Uterus (tissue), 2 donors: Measurements from ENCODE around the gene KIAA1755.

Source experiments
- POLR2A ChIP-seq, 2 donors: fragments of 450-650 bp; IDR thresholded peaks; one replicate each; pipeline ENCODE4 v1.6.1; 2016; ENCODE audit warnings: antibody characterized with exemption in 2 of 2, mild to moderate bottlenecking in 1 of 2, moderate library complexity in 1 of 2
- TF ChIP-seq, protein P1 (sequence below), 4 experiments: fragments of 200-600 bp in 2 of 4; fragments of 450-650 bp in 2 of 4; sonication (generic) in 2 of 4; IDR thresholded peaks; one replicate each; pipeline ENCODE4 v1.5.1; 2016 to 2019; ENCODE audit warnings: antibody characterized with exemption in 4 of 4, mild to moderate bottlenecking in 2 of 4, moderate library complexity in 1 of 4

DNA sequence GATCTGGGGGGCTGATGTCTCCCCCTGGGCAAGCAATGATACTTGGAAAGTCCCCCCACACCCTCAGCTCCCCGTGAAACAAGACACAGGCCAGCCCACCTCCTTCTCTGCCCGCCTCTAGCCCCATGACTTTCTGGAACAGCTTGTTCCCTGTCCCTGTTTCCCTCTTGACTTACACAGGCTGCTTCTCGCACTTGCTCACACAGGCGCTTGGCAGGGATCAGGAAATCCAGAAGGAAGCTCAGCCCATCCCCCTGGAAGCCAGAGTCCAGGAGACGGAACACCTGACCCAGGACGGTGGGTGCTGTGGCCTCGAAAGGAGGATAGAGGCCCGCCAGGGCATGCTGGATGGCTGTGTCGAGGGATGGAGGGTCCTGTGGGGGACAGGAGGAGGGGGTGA is 14.8 kb downstream of the KIAA1755 start:
- TF ChIP-seq, protein P1, sequence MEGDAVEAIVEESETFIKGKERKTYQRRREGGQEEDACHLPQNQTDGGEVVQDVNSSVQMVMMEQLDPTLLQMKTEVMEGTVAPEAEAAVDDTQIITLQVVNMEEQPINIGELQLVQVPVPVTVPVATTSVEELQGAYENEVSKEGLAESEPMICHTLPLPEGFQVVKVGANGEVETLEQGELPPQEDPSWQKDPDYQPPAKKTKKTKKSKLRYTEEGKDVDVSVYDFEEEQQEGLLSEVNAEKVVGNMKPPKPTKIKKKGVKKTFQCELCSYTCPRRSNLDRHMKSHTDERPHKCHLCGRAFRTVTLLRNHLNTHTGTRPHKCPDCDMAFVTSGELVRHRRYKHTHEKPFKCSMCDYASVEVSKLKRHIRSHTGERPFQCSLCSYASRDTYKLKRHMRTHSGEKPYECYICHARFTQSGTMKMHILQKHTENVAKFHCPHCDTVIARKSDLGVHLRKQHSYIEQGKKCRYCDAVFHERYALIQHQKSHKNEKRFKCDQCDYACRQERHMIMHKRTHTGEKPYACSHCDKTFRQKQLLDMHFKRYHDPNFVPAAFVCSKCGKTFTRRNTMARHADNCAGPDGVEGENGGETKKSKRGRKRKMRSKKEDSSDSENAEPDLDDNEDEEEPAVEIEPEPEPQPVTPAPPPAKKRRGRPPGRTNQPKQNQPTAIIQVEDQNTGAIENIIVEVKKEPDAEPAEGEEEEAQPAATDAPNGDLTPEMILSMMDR (IDR thresholded peaks at IDR 0.05) = no peak
- TF ChIP-seq POLR2A (IDR thresholded peaks at IDR 0.05) = no peak
